GM20000 (cell line): ENCODE results near the gene ATG101.

Experiments used
- DNase-seq: peaks from one replicate; pipeline ENCODE4 v3.0.0; 2012; ENCODE audit warnings: low spot score
- CTCF ChIP-seq: IDR thresholded peaks from 2 replicates; pipeline ENCODE4 v1.5.1; 2012; ENCODE audit warnings: mild to moderate bottlenecking, control low read depth; ENCODE audit errors: extremely low read depth, missing control alignments

Gene ATG101

GRCh38 chr12:52043386-52044212 lies 26.2 kb upstream of the ATG101 start:
- no peak for DNase-seq
- no peak for TF ChIP-seq CTCF

GRCh38 chr12:52044292-52044983 lies 25.3 kb upstream of the ATG101 start:
- no peak for DNase-seq
- no peak for TF ChIP-seq CTCF

GRCh38 chr12:52045794-52046199 lies 24.0 kb upstream of the ATG101 start:
- no peak for TF ChIP-seq CTCF
- no peak for DNase-seq

- TF ChIP-seq CTCF: no peak
- no peak for DNase-seq
These were observed 22.9 kb upstream of the ATG101 start for GRCh38 chr12:52046859-52047258.

- no peak for DNase-seq
- no peak for TF ChIP-seq CTCF
These were observed 20.5 kb upstream of the ATG101 start for GRCh38 chr12:52049286-52049685.

DNA sequence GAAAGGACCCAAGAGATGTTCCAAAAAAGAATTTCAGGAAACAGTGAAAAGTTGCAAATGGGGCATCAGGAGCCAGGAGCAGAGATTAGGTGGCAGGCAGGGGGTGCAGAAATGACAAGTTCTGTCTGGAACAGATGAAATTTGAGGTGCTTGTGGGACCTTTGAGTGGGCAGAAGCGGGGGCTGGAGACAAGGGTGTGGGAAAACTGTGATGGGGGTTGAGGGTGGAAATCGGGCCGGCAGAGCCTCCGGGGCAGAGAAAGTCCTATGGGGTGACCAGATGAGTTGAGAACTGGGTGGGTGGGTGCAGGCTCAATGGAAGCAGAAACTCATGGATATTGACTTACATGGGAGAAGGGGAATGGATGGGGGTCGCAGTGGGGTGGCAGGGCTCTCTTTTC lies 20.1 kb upstream of the ATG101 start:
- TF ChIP-seq CTCF: no peak
- DNase-seq: no peak

DNA sequence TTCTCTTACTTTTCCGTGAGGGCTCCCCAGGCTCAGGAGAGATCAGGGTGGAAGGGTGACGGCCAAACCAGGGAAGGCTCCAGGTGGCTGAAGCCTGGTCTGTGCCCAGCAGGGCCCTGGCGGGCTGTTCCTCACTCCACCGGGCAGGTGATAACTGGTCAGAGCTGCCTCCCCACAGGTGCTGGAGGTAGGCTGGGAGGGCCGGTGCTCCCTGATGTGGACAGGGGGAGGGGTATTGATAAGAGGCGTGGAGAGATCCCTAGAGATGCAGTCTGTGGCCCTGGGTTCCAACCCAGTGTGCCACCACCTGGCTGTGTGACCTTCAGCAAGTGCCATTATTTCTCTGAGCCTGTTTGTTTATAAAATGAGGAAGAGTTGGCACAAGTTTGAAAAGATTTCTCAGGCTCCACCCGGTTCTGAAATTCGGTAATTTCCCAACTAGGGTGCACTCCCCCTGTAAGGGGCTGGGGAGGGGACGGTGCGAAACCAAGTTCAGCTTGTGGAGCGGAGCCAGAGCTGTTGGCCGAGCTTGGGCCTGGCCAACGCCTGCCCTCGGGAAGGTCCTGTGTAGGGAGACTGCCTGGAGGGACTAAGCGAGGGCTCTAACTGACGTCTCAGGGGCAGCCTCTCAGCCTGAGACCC lies 19.5 kb upstream of the ATG101 start:
- TF ChIP-seq CTCF: no peak
- no peak for DNase-seq
